Right ventricle myocardium superior (tissue), 1 donor: ENCODE data around the gene PPP1R15A. TPM values are rescaled to one million over a fixed set of nuclear protein-coding genes. Genes with fewer than 3 reads are reported as not detected.

Experiments used
- ATAC-seq: fragments of 200-7000 bp; cut with Tn5 transposase; one replicate; pipeline ENCODE4 v1.9.1; 2020; ENCODE audit warnings: mild to moderate bottlenecking; ENCODE audit not compliant: poor library complexity
- DNase-seq: peaks from one replicate; pipeline ENCODE4 v3.0.0-alpha.2; 2020
- intact Hi-C: fragments of 100-400 bp; cut with DNase I; formaldehyde crosslinking; loops from one replicate; pipeline ENCODE4 v1.11.2; 2022
- total RNA-seq: library from RNA; stranded (reverse); fragmentation: NEBNext Ultra II Directional; extraction: Animal tissue kit (Norgen Biotek cat#: 25700); gene quantifications from one replicate; pipeline ENCODE4 v1.2.1, GENCODE V29; 2021
- donor health status: DM: no; HTN: yes; CAD: no; lungs with severe emphysema.

The PPP1R15A gene
- total RNA-seq, 1 donor from 2014 or later, result 60.4 TPM

DNA sequence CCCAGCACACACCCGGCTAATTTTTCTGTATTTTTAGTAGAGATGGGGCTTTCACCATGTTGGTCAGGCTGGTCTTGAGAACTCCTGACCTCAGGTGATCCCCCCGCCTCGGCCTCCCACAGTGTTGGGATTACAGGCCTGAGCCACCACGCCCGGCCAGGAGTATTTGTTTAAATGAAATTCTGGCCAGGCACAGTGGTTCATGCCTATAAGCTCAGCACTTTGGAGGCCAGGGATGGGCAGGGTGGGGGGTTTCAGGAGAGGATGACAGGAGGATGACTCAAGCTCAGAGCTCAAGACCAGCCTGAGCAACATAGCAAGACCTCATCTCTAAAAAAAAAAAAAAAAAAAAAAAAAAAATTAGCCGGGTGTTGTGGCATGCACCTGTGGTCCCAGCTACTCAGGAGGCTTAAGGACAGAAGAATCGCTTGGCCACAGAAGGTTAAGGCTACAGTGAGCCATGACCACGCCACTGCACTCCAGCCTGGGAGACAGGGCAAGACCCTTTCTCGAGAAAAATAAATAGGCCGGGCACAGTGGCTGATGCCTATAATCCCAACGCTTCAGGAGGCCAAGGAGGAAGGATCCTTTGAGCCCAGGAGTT, 53.1 kb downstream of the PPP1R15A start:
- no peak for ATAC-seq
- intact Hi-C loops, result no loop called here
- DNase-seq, result no peak

Other genes starting within 250 kb of the PPP1R15A start
- gene DBP, start 235.0 kb upstream of the PPP1R15A start, total RNA-seq, result 14.5 TPM
- gene CA11, start 226.2 kb upstream of the PPP1R15A start, total RNA-seq, result 7.5 TPM
- gene NTN5, start 199.4 kb upstream of the PPP1R15A start, total RNA-seq, result not detected
- gene FUT2, start 176.4 kb upstream of the PPP1R15A start, total RNA-seq, result not detected
- 4.8 TPM for gene MAMSTR, start 152.7 kb upstream of the PPP1R15A start, total RNA-seq
- 15.1 TPM for gene RASIP1, start 131.8 kb upstream of the PPP1R15A start, total RNA-seq
- 0.73 TPM for gene IZUMO1, start 125.5 kb upstream of the PPP1R15A start, total RNA-seq
- 1.8 TPM for gene FUT1, start 119.8 kb upstream of the PPP1R15A start, total RNA-seq
- gene FGF21, start 116.9 kb upstream of the PPP1R15A start, total RNA-seq, result not detected
- gene BCAT2, start 61.4 kb upstream of the PPP1R15A start, total RNA-seq, result 59.5 TPM
- gene HSD17B14, start 35.9 kb upstream of the PPP1R15A start, total RNA-seq, result 1.9 TPM
- 17.7 TPM for gene PLEKHA4, start 3.8 kb upstream of the PPP1R15A start, total RNA-seq
- gene TULP2, start 26.3 kb downstream of the PPP1R15A start, total RNA-seq, result not detected
- gene NUCB1, start 27.9 kb downstream of the PPP1R15A start, total RNA-seq, result 237 TPM
- not detected for gene DHDH, start 61.3 kb downstream of the PPP1R15A start, total RNA-seq
- gene BAX, start 82.5 kb downstream of the PPP1R15A start, total RNA-seq, result 21.5 TPM
- 748 TPM for gene FTL, start 92.9 kb downstream of the PPP1R15A start, total RNA-seq
- 100 TPM for gene GYS1, start 120.9 kb downstream of the PPP1R15A start, total RNA-seq
- 41.7 TPM for gene RUVBL2, start 121.5 kb downstream of the PPP1R15A start, total RNA-seq
- gene LHB, start 144.7 kb downstream of the PPP1R15A start, total RNA-seq, result not detected
- gene CGB3, start 151.9 kb downstream of the PPP1R15A start, total RNA-seq, result not detected
- gene CGB2, start 159.5 kb downstream of the PPP1R15A start, total RNA-seq, result not detected
- not detected for gene CGB1, start 164.5 kb downstream of the PPP1R15A start, total RNA-seq
- not detected for gene CGB5, start 171.4 kb downstream of the PPP1R15A start, total RNA-seq
- gene CGB8, start 176.7 kb downstream of the PPP1R15A start, total RNA-seq, result not detected
- not detected for gene CGB7, start 185.3 kb downstream of the PPP1R15A start, total RNA-seq
- 0.48 TPM for gene NTF4, start 192.4 kb downstream of the PPP1R15A start, total RNA-seq
- gene KCNA7, start 200.3 kb downstream of the PPP1R15A start, total RNA-seq, result 0.86 TPM
- 105 TPM for gene SNRNP70, start 213.0 kb downstream of the PPP1R15A start, total RNA-seq
- 21.3 TPM for gene LIN7B, start 241.9 kb downstream of the PPP1R15A start, total RNA-seq
- 1.3 TPM for gene C19orf73, start 246.7 kb downstream of the PPP1R15A start, total RNA-seq
- gene PPFIA3, start 247.1 kb downstream of the PPP1R15A start, total RNA-seq, result 5.0 TPM